Epidermal melanocyte (primary cell): ENCODE measurements around the gene ANGEL1.
A peak's percentile ranks its signal among the peaks of the same experiment; 100 is the strongest.

Source experiments
- DNase-seq: peaks from one replicate; pipeline ENCODE4 v3.0.0; 2011; ENCODE audit warnings: low spot score; ENCODE audit not compliant: insufficient read length

Gene ANGEL1

DNA sequence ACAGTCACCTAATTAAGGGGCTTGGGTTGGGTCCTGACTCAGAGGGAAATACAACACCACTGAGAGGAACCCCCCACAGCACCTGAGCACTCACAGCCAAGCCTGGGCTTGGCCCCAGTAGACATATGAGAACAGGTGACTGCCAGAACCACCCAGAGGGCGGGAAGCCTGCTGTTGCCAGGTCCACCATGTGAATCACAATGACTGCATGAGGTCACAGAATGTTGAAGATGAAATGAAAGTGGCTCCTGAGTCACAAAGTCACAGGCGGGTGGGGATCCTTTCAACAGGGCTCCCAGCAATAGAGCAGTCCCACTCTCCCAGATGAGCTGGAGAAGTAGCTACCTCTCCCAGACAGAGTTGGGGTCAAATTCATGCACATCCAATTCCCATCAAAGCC lies 13.4 kb upstream of the ANGEL1 start, which contains the start of gene LRRC74A:
LRRC74A (plus strand) TSS at position 287 of the 400 bp plus-strand sequence. CDS start 290 bp downstream, outside the sequence.
- DNase-seq = no peak

DNA sequence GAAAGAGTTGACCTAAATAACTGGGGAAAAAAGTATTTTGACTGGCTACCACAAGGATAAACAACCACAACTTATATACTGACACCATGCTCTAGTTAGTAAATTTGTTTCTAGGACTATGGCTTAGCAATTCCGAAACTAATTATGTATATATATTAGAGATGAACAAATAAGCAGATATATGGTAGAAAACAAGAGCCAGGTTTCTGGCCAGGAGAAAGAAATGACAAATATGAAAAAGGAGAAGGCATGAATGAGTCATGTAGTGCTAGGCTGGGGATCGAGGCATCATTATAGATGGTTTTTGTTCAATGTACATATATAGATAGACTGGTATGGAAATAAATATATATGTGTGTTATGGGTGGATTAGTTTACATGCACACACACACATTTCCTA lies 8.0 kb upstream of the ANGEL1 start:
- DNase-seq = no peak

- no peak for DNase-seq
Measured at GRCh38 chr14:76814726-76815645, 2.3 kb upstream of the ANGEL1 start.

DNA sequence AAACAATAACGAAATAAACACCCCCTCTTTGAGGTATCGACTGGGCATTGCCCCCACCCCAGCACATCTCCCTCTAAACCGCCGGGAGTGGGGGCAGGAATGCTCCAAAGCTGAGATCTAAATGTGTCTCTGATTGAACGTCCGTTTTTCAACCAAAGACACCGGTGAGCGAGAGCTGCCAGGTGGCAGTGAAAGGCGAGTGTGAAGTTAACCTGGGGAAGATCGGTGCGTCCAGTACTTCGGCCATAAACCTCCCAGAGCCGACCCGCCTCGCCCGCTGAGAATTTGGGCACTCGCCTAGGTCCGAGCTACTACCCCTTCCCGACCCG lies 625 bp downstream of the ANGEL1 start:
- no peak for DNase-seq

DNA sequence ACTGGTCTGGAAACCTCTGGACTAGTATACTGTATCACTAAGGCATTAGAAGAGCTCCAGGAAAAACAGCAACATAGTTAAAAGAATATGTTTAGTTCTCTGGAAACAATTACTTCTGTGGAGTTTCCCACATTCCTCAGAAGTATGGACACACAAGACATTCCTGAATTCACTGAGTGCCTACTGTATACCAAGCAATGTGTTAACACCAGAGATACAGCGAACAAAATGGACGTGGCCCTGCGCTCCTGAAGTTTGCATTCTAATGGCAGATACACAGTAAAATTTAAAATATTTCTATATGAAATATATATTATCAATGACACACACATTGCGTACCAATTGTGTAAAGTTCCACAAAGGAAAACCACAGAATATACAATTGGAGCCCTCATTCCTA lies 1.1 kb downstream of the ANGEL1 start:
- no peak for DNase-seq

DNA sequence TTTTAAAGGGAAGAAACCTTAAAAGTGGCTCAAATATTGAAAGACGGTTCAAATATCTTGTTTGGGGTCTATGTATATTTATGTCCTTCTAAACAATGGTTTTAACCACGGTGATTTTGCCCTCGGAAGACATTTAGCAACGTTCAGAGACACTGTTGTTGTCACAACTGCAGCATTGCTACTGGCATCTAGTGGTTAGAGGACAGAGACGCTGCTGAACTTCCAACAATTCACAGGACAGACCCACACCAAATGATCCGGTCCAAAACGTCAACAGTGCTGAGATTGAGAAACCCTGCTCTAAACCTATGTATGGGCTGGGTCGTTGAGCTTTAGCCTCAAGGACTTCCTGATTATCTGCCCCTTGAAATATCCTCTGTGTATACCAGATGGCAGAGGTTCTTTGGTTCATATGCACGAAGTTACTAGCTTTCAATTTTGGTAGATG lies 1.7 kb downstream of the ANGEL1 start:
- no peak for DNase-seq

DNA sequence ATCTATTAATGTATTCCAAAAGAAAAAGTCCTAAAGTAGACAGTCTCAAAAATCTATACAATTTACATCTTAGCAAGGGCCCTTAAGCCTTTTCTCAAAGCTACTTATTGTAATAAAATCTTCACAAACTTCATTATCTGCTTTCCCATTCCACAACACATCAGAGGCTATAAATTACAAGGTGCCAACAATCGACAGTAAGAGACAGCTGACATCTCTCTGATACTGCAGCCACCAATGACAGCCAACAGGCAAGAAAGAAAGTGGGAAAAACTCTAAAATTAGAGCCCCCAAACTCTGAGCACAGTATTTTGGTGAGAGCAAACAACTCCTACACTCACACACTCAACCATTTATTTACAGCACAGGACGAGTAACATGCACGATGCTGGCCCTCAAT lies 2.2 kb downstream of the ANGEL1 start:
- no peak for DNase-seq

DNA sequence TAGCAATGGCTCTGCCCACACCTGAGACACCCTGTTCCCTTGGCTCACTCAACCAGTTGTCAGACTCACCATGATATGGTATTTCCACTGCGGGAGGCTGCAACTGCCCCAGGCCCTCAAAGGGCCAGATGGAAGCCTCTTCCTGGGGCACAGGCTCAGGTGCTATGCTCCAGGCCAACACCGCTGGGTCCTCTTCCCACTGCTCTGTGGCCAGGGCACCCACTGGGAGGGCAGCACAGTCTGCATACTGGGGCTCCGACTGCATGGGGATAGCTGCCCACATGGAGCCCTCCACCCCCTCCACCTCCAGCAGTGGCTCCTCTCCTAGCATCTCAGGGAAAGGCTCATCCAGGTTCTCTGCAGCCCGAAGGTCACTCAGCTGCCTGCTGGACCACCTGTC lies 3.7 kb downstream of the ANGEL1 start:
- DNase-seq = no peak

GRCh38 chr14:76808011-76808410 lies 4.7 kb downstream of the ANGEL1 start:
- DNase-seq = no peak

GRCh38 chr14:76806446-76806845 lies 6.2 kb downstream of the ANGEL1 start:
- no peak for DNase-seq

DNA sequence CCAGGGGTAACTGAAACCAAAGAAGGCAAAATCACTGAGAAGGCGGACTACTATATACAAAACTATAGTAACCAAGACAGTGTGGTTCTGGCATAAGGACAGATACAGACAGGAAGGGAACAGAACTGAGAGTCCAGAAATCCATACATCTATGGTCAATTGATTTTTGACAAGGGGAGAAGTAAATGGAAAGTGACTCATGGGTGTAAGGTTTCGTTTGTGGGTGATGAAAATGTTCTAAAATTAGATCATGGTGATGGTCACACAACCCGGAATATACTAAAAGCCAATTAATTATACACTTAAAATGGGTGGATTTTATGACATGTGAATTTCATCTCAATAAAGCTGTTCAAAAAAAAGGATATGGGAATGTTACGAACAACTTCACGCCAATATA lies 18.7 kb downstream of the ANGEL1 start:
- DNase-seq = no peak

DNA sequence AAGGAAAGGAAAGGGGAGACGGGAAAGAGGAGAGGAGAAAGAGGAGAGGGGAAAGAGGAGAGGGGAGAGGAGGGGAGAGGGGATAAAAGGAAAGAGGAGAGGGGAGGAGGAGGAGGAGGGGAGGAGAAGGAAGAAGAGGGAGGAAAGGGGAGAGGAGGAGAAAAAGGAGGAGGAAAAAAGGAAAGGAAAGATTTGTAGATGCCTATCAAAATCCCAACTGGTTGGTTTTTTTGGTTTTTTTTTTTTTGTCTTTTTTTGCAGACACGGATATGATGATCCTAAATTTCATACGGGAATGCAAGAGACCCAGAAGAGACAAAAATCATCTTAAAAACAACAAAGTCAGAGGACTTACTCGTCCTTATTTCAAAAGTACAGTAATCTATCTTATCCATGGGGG lies 19.4 kb downstream of the ANGEL1 start:
- no peak for DNase-seq

GRCh38 chr14:76792422-76792821 lies 20.3 kb downstream of the ANGEL1 start:
- DNase-seq = no peak

DNA sequence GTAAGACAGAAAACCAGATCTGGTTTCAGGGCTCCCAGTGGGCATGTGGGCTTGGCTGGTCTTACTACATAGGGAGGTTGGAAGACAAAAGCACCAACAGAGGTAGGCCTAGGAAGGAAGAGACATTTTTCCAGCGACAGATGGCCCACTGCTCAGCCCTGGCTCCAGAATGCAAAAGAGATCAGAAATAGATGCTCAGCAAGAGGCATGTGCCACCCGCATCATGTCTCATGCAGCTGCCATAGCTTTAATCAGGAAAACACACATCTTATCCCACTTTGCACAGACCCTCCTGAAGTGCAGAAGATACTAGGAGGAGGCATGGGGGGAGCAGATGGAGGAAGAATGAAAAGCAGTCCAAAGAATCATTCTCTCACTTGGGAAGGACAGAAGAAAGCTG lies 26.1 kb downstream of the ANGEL1 start:
- no peak for DNase-seq

DNA sequence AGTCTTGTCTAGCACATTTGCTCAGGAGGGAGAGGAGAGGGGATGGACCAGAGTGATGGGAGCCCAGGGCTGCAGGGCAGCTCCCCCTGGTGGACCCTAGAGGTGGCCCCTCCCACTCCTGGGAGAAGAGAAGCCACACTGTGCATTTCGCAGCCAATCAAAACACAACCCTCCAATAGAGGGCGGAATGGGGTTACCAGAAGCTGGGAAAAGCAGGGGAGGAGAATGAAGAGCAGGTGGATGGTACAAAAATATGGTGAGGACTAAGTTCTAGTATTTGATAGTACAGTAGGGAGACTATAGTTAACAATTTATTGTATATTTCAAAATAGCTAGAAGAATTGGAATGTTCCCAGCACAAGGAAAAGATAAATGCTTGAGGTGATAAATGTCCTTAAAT lies 27.8 kb downstream of the ANGEL1 start:
- peak; percentile 87 for DNase-seq

DNA sequence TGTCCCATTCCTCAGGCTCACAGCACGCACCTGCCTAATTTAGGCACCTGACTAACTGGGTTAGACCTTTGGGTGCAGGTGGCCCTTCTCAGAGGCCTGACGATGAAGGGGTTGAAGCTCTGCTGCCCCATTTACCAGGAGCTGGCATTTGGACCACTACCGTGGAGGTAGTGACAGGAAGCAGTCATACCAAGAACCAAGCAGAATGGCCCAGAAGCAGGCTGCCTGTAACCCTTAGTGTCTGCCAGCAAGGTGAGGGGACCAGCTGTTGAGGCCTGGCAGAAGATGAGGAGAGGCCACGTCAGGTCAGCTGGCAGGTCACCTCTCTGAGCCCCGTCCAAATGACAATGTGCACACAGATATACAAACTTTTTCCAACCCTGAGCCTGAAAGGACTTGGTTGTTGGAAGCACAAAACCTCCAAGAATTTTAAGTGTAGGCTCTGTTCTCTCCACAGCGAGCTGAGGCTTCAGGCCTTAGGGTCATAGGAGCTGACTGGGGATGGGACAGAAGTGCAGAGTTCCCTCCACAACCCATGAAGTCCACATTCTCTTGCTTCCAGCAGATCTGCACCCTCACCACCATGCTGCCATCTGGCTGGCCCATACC lies 28.3 kb downstream of the ANGEL1 start:
- DNase-seq = no peak

DNA sequence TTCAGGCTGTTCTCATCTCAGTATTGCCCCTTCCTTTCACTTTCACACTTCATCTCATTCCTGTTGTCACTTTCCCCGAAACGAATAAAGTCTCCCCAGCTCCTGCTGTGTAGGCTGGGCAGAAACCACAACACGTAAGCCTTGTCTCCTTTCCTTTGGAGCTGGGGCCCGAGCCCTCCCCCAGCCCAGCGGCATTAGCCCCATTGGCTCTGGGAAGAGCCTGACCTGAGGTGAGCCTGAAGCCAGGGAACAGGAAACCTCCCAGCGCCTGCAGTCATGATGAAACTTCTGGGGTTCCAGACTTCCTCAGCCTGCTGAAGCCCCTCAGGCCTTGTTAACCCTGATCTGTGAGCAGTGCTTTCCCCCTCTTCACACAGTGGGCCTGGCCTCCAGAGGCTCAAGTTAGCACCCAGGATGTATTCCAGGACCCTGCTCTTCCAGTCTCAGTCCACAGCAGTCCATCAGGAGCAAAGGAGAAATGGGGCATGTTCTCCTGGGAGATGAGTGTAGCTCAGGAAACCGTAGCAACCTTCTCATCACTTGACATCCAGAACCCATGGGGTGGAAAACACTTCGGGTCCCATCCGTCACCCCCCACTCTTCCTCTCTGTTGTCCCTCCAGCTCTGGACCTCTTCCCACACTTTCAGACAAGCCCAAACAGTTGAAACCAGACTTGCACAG lies 29.7 kb downstream of the ANGEL1 start:
- DNase-seq = no peak

DNA sequence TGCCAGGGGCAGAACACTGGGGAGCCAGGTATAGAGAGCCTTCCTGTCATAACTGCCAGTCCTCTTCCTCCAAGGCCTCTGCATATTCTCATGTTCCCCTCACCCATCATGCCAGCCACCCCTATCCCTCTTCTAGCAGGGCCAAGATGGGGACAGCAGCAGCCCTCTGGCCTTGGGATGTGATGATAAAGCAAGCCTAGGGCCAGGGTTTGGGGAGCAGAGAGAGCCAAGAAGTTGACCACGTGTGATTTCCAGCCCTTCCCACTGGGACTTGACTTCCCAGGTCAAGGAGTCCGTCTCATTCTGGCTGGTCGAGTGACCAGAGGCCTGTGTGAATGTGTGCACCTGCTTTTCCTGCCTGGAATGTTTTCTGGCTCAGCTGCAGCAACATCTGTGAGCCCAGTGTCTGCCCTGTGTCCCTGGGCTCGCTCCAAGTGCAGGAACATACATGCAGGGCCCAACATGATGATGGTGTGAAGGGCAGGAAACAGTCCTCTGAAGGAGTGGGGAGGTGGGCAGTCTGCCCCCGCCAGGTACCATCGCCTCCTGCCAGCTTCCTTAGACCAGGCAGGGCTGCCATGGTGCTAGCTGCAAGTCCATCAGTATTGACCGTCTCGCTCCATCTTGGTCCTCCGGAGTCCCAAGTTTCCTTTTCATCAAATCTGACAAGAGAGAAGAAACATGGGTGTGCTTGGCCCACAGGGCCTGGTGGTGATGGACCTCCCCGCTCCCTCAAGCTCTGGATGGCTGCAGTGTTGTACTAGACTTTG lies 30.4 kb downstream of the ANGEL1 start:
- DNase-seq = no peak

DNA sequence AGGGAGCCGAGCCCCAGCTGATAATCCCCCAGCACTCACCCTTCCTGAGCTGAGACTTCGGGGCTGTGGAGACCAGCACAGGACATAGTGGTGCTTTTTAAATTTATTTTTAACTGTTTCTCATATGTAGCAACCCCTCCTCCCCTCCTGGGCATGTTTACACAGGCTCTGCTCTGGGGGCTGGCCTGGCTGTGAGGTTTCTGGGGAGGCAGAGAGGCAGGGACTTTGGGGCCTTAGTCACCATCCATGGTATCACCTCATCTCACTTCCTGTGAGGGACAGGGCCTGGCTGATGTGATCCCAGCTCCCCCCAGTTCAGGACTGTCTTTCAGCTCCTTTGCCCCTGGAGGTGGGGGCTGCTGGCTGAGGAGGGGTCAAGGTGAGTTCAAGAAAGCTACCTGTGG lies 31.0 kb downstream of the ANGEL1 start:
- no peak for DNase-seq

GRCh38 chr14:76780875-76781647 lies 31.6 kb downstream of the ANGEL1 start:
- DNase-seq = no peak

GRCh38 chr14:76780360-76780759 lies 32.3 kb downstream of the ANGEL1 start:
- DNase-seq = no peak
